ENCODE data around the gene OR6C3.
"Not testable (repeated sequence)": the region's sequence is repeated elsewhere in the genome, so short reads cannot be mapped to it uniquely, and the experiment has no call there.

OR6C3 gene

GRCh38 chr12:55330446-55330845 lies at the start of gene OR6C3:
Gene OR6C3, plus strand, starts transcription at chr12:55330746. Its CDS starts 955 bp downstream, at chr12:55331701.
- Mint-ChIP-seq H3K36me3 (no peaks in the 10 kb centered on the region), H3K27me3 (peaks cover 8% of the 10 kb centered on the region), H3K27ac (no peak within 1 kb of the TSS), H3K4me1 (no peaks in the 10 kb centered on the region), H3K4me3 (no peak within 1 kb of the TSS), H3K9me3 (no peaks in the 10 kb centered on the region)
- no peak for DNase-seq (ENCODE audit: low spot score in 2 of 2)
- no peak for ATAC-seq (ENCODE audit: low read depth)

DNA sequence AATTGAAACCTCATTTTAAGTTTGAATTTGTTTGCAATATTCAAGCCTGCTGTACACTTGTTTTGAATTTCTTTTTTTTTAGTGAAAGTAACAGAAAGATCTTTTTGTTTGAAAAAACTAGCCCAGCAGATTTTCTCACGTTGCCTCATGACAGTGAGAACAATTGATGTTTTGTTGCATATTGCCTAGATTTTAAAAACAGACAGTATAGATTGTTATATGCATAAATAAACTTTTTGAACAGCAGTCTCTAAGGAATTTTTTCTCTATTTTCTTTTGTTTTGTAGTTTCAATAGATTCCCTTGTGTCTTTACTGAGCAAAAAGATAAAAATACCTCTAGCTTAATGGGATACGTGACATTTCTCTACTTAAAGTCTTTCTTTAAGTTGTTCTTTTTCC lies 49.6 kb upstream of the OR6C3 start:
- no peak for ATAC-seq (ENCODE audit: low read depth)
- H3K4me1 Mint-ChIP-seq: no peaks in the 10 kb centered on the region
- H3K27me3 Mint-ChIP-seq: peaks cover 7% of the 10 kb centered on the region
- DNase-seq (ENCODE audit: low spot score in 2 of 2): no peak
- H3K36me3 Mint-ChIP-seq: peaks cover 2% of the 10 kb centered on the region
- no peak overlapping the region for H3K4me3 Mint-ChIP-seq
- H3K9me3 Mint-ChIP-seq: no peaks in the 10 kb centered on the region
- no peak overlapping the region for H3K27ac Mint-ChIP-seq

GRCh38 chr12:55289999-55290398 lies 40.5 kb upstream of the OR6C3 start:
- peaks cover 3% of the 10 kb centered on the region for H3K27me3 Mint-ChIP-seq

DNA sequence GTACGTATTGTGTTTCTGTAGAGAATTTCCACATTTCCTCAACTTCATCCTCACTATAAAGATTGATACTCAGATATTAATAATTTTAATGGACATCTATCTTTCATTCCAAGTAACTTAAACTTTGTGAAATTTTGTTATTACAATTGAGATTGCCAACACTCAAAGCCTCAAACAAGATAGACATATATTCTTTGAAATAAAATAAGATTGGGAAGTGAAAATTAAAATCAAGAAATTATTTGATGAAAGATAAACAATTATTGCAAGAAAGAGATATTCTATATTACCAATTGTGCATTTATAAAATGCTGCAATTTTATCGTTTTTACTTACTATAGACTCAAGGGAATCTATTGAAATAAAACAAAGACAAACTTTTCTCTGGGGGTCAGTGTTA lies 34.1 kb upstream of the OR6C3 start, which contains the start of gene OR6C6:
Gene OR6C6, minus strand, starts transcription at position 101 of the 400 bp plus-strand sequence. CDS start 1,337 bp downstream, outside the sequence.
- DNase-seq (ENCODE audit: low spot score in 2 of 2) (no peak), ATAC-seq (ENCODE audit: low read depth) (no peak)
- Mint-ChIP-seq H3K9me3 (no peaks in the 10 kb centered on the region), H3K36me3 (no peaks in the 10 kb centered on the region), H3K27me3 (peaks cover 10% of the 10 kb centered on the region), H3K4me1 (no peaks in the 10 kb centered on the region), H3K27ac (no peak within 1 kb of the TSS), H3K4me3 (no peak within 1 kb of the TSS)

More at GRCh38 chr12:55289999-55290398, 40.5 kb upstream of the OR6C3 start:
- no peaks in the 10 kb centered on the region for H3K36me3 Mint-ChIP-seq
- H3K4me3 Mint-ChIP-seq: no peak overlapping the region
- no peak overlapping the region for H3K27ac Mint-ChIP-seq
- DNase-seq (ENCODE audit: low spot score in 2 of 2) (no peak), ATAC-seq (ENCODE audit: low read depth) (no peak)
- no peaks in the 10 kb centered on the region for H3K4me1 Mint-ChIP-seq
- H3K9me3 Mint-ChIP-seq: no peaks in the 10 kb centered on the region

DNA sequence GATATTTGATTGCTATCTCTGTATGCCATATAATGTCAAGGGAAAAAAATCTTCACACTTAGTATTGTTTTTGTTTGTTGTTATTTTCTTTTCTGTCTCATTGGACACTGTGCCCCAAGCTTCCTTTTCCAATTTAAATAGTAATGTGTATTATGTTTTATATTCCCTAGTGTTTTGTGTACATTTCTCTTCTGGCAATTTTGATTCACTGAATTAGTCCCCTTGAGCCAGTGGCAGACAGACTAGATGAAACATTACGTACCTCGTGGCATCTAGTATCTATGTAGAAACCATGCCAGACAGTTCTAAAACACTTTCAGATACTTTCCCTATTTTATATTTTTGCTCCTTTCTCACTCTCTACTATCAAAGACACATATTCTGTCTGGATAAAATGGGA lies 16.5 kb upstream of the OR6C3 start, which contains the start of gene OR6C1:
Gene OR6C1, plus strand, starts transcription at position 301 of the 400 bp plus-strand sequence. CDS start 6,257 bp downstream, outside the sequence.
- Mint-ChIP-seq H3K4me1 (no peaks in the 10 kb centered on the region), H3K9me3 (peaks cover under 1% of the 10 kb centered on the region), H3K4me3 (no peak within 1 kb of the TSS), H3K27me3 (peaks cover 8% of the 10 kb centered on the region), H3K27ac (no peak within 1 kb of the TSS), H3K36me3 (no peaks in the 10 kb centered on the region)
- DNase-seq (ENCODE audit: low spot score in 2 of 2) (no peak), ATAC-seq (ENCODE audit: low read depth) (no peak)

DNA sequence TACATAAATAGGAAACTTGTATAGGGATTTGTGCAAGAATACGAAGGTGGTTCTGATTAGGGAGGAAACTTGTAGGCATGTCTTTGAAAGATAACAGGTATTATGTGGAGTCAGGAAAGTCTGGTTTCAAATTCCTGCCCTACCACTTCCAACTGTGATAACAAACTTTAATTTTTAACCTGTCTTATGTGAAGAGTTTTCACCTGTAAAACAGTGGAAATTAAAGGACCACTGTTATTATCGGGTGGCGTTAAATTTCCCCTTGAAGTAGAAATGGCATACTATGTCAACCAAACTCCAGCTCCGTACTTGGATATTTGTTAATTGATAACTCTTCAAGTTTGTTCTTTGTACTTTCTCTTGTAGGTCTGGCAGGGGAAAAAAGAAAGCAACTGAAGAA lies 10.3 kb upstream of the OR6C3 start:
- no peak for ATAC-seq (ENCODE audit: low read depth)
- Mint-ChIP-seq H3K9me3 (peaks cover 1% of the 10 kb centered on the region), H3K4me1 (no peaks in the 10 kb centered on the region), H3K4me3 (no peak overlapping the region), H3K36me3 (no peaks in the 10 kb centered on the region), H3K27ac (no peak overlapping the region), H3K27me3 (peaks cover 1% of the 10 kb centered on the region)
- DNase-seq (ENCODE audit: low spot score in 2 of 2): no peak

DNA sequence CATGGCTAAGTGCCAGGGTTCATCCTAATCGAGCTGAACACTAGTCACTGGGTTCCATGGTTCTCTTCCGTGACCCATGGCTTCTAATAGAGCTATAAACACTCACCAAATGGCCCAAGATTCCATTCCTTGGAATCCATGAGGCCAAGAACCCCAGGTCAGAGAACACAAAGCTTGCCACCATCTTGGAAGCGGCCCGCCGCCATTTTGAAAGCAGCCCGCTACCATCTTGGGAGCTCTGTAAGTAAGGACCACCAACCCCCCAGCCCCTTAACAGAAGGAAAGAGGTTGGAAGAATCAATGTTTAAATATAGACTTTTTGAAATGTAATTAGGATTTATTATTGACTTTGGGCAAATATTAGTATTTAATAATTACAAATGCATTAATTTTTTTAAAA lies 4.7 kb upstream of the OR6C3 start:
- H3K4me3 Mint-ChIP-seq; H3K27me3 Mint-ChIP-seq; H3K27ac Mint-ChIP-seq; DNase-seq (ENCODE audit: low spot score in 2 of 2); ATAC-seq (ENCODE audit: low read depth); H3K36me3 Mint-ChIP-seq; H3K9me3 Mint-ChIP-seq; H3K4me1 Mint-ChIP-seq: not testable (repeated sequence)

GRCh38 chr12:55336002-55336401 lies 5.5 kb downstream of the OR6C3 start:
- ATAC-seq (ENCODE audit: low read depth) (no peak), DNase-seq (ENCODE audit: low spot score in 2 of 2) (no peak)
- H3K27me3 Mint-ChIP-seq: peaks cover 2% of the 10 kb centered on the region
- no peaks in the 10 kb centered on the region for H3K4me1 Mint-ChIP-seq
- no peaks in the 10 kb centered on the region for H3K36me3 Mint-ChIP-seq
- H3K4me3 Mint-ChIP-seq: no peak overlapping the region
- no peaks in the 10 kb centered on the region for H3K9me3 Mint-ChIP-seq
- no peak overlapping the region for H3K27ac Mint-ChIP-seq

DNA sequence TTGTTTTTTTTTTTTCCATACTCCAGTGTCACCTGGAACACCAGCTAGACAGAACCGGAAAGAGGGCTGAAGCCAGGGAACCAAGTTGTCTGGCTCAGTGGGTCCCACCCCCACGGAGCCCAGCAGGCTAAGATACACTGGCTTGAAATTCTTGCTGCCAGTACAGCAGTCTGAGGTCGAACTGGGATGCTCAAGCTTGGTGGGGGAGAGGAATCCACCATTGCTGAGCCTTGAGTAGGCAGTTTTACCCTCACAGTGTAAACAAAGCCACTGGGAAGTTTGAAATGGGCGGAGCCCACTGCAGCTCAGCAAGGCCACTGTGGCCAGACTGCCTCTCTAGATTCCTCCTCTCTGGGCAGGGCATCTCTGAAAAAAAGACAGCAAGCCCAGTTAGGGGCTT lies 24.8 kb downstream of the OR6C3 start:
- not testable (repeated sequence) for H3K4me1 Mint-ChIP-seq; H3K36me3 Mint-ChIP-seq; H3K9me3 Mint-ChIP-seq; H3K27ac Mint-ChIP-seq; H3K4me3 Mint-ChIP-seq; ATAC-seq (ENCODE audit: low read depth); DNase-seq (ENCODE audit: low spot score in 2 of 2)
- peaks cover 12% of the 10 kb centered on the region for H3K27me3 Mint-ChIP-seq

DNA sequence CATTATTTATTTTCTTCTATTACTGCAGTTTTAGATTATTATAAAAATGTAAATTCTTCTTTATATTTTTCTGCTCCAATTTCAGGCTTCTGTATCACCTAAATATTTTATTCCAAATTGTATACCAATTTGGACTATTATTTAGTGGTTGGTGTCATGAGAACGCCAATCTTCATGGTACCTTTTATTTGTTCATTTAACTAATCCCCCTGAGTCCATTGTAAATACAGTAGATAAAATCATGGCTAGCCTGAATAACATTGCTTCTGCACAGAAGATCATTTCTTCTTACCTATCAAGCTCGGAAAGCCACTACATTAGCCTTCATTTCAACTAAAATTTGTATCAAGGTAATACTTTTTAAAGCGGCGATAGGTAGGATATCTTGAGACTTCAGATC lies 32.1 kb downstream of the OR6C3 start, which contains the start of gene OR6C75:
Gene OR6C75, plus strand, starts transcription at position 301 of the 400 bp plus-strand sequence. CDS start 2,136 bp downstream, outside the sequence.
- H3K4me3 Mint-ChIP-seq: no peak within 1 kb of the TSS
- ATAC-seq (ENCODE audit: low read depth) (no peak), DNase-seq (ENCODE audit: low spot score in 2 of 2) (no peak)
- no peaks in the 10 kb centered on the region for H3K9me3 Mint-ChIP-seq
- no peak within 1 kb of the TSS for H3K27ac Mint-ChIP-seq
- no peaks in the 10 kb centered on the region for H3K36me3 Mint-ChIP-seq
- H3K27me3 Mint-ChIP-seq: peaks cover 13% of the 10 kb centered on the region
- no peaks in the 10 kb centered on the region for H3K4me1 Mint-ChIP-seq

DNA sequence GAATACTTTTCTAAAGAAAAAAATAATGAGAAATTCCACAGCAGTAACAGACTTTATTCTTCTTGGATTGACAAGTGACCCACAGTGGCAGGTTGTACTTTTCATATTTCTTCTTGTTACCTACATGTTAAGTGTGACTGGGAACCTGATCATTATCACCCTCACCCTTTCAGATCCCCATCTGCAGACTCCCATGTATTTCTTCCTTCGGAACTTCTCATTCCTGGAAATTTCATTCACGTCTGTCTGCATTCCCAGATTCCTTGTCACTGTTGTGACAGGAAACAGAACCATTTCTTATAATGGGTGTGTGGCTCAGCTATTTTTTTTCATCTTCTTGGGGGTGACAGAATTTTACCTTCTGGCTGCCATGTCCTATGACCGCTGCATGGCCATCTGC lies 34.5 kb downstream of the OR6C3 start:
- Mint-ChIP-seq H3K27ac (no peak overlapping the region), H3K27me3 (peaks cover 10% of the 10 kb centered on the region), H3K36me3 (no peaks in the 10 kb centered on the region), H3K9me3 (no peaks in the 10 kb centered on the region), H3K4me1 (no peaks in the 10 kb centered on the region), H3K4me3 (no peak overlapping the region)
- ATAC-seq (ENCODE audit: low read depth) (no peak), DNase-seq (ENCODE audit: low spot score in 2 of 2) (no peak)

GRCh38 chr12:55372521-55372920 lies 42.0 kb downstream of the OR6C3 start:
- no peaks in the 10 kb centered on the region for H3K4me1 Mint-ChIP-seq
- ATAC-seq (ENCODE audit: low read depth) (no peak), DNase-seq (ENCODE audit: low spot score in 2 of 2) (no peak)
- H3K36me3 Mint-ChIP-seq: no peaks in the 10 kb centered on the region
- H3K4me3 Mint-ChIP-seq: no peak overlapping the region
- H3K27ac Mint-ChIP-seq: no peak overlapping the region
- no peaks in the 10 kb centered on the region for H3K9me3 Mint-ChIP-seq
- H3K27me3 Mint-ChIP-seq: peaks cover 2% of the 10 kb centered on the region
